Mesendoderm (in vitro differentiated cells): ENCODE measurements around the gene PPP1R9A.

Experiments used
- DNase-seq: peaks from one replicate; pipeline ENCODE4 v3.0.0; 2013
- H2AK5ac ChIP-seq: 2 replicates; pipeline ENCODE4 v1.6.1; 2013; ENCODE audit warnings: low read length, inconsistent platforms
- H2BK120ac ChIP-seq: 2 replicates; pipeline ENCODE4 v1.6.1; 2013; ENCODE audit warnings: low read depth, mild to moderate bottlenecking, low read length, moderate library complexity, mixed read lengths
- H2BK15ac ChIP-seq: replicated peaks from 2 replicates; pipeline ENCODE4 v1.6.1; 2013; ENCODE audit warnings: low read depth, mild to moderate bottlenecking, moderate library complexity
- H2BK5ac ChIP-seq: 2 replicates; pipeline ENCODE4 v1.6.1; 2013; ENCODE audit warnings: low read length, inconsistent platforms
- H3K18ac ChIP-seq: 2 replicates; pipeline ENCODE4 v1.6.1; 2013; ENCODE audit warnings: mild to moderate bottlenecking, low read length, mixed read lengths
- H3K23ac ChIP-seq: one replicate; pipeline ENCODE4 v1.6.1; 2013; ENCODE audit warnings: low read length
- H3K27ac ChIP-seq: 2 replicates; pipeline ENCODE4 v1.5.1; 2013; ENCODE audit warnings: low read depth, mild to moderate bottlenecking, inconsistent platforms, low read length, moderate library complexity
- H3K27me3 ChIP-seq: 2 replicates; pipeline ENCODE4 v1.6.1; 2013; ENCODE audit warnings: low read length, control low read depth, mild to moderate bottlenecking, inconsistent platforms; ENCODE audit not compliant: insufficient read depth, poor library complexity
- H3K36me3 ChIP-seq: 2 replicates; pipeline ENCODE4 v1.6.1; 2013; ENCODE audit warnings: low read length, inconsistent platforms; ENCODE audit not compliant: control insufficient read depth, insufficient read depth
- H3K4ac ChIP-seq: one replicate; pipeline ENCODE4 v1.6.1; 2013; ENCODE audit warnings: low read depth, mild to moderate bottlenecking, low read length, moderate library complexity
- H3K4me1 ChIP-seq: 2 replicates; pipeline ENCODE4 v1.6.1; 2013; ENCODE audit warnings: low read depth, low read length, inconsistent platforms; ENCODE audit not compliant: control insufficient read depth
- H3K4me2 ChIP-seq: 2 replicates; pipeline ENCODE4 v1.6.1; 2013; ENCODE audit warnings: low read length
- H3K4me3 ChIP-seq: 2 replicates; pipeline ENCODE4 v1.5.1; 2013; ENCODE audit warnings: mild to moderate bottlenecking, low read length
- H3K56ac ChIP-seq: one replicate; pipeline ENCODE4 v1.6.1; 2013; ENCODE audit warnings: low read length
- H3K79me1 ChIP-seq: 2 replicates; pipeline ENCODE4 v1.6.1; 2013; ENCODE audit warnings: low read length, inconsistent platforms
- H3K79me2 ChIP-seq: 2 replicates; pipeline ENCODE4 v1.6.1; 2013; ENCODE audit warnings: mild to moderate bottlenecking, low read length; ENCODE audit not compliant: control insufficient read depth, insufficient read depth
- H3K9ac ChIP-seq: 2 replicates; pipeline ENCODE4 v1.6.1; 2013; ENCODE audit warnings: low read length, inconsistent platforms
- H4K5ac ChIP-seq: one replicate; pipeline ENCODE4 v1.6.1; 2013; ENCODE audit warnings: low read length
- H4K8ac ChIP-seq: one replicate; pipeline ENCODE4 v1.6.1; 2013; ENCODE audit warnings: low read depth, mild to moderate bottlenecking, control low read depth, low read length, moderate library complexity
- WGBS: extraction: QIAGEN DNeasy Blood & Tissue Kit; methylation state at CpG from one replicate; pipeline ENCODE4 v1.1.7; 2013; ENCODE audit warnings: low lambda C conversion rate, missing lambda C conversion rate; ENCODE audit not compliant: insufficient coverage; ENCODE audit errors: extremely low coverage; 5-methylcytosine and 5-hydroxymethylcytosine counted together

The PPP1R9A gene

GRCh38 chr7:94890216-94890615 lies 17.2 kb upstream of the PPP1R9A start:
- Histone ChIP-seq H3K56ac (no peak overlapping the region), H3K79me1 (no peaks in the 10 kb centered on the region), H3K27ac (no peak overlapping the region), H3K23ac (no peak overlapping the region), H2BK5ac (no peak overlapping the region), H3K9ac (no peak overlapping the region), H2BK15ac (no peak overlapping the region), H3K4me3 (no peak overlapping the region), H3K4ac (no peak overlapping the region), H4K8ac (no peak overlapping the region), H3K79me2 (no peaks in the 10 kb centered on the region), H3K36me3 (no peaks in the 10 kb centered on the region), H3K4me2 (no peak overlapping the region), H4K5ac (no peak overlapping the region), H2AK5ac (no peak overlapping the region), H3K27me3 (peaks cover 2% of the 10 kb centered on the region), H3K18ac (no peak overlapping the region), H3K4me1 (no peaks in the 10 kb centered on the region), H2BK120ac (no peak overlapping the region)
- no peak for DNase-seq
- no CpG with 5 or more reads among the region's 2 CpGs for WGBS

- H3K56ac ChIP-seq, result no peak overlapping the region
- peaks cover 2% of the 10 kb centered on the region for H3K27me3 ChIP-seq
- H3K79me2 ChIP-seq, result no peaks in the 10 kb centered on the region
- no peak overlapping the region for H2BK15ac ChIP-seq
- no peak overlapping the region for H3K4me3 ChIP-seq
- no peaks in the 10 kb centered on the region for H3K36me3 ChIP-seq
- H4K5ac ChIP-seq, result no peak overlapping the region
- H3K18ac ChIP-seq, result no peak overlapping the region
- no peak overlapping the region for H2BK5ac ChIP-seq
- H3K23ac ChIP-seq, result no peak overlapping the region
- no peak overlapping the region for H4K8ac ChIP-seq
- no peak overlapping the region for H3K27ac ChIP-seq
- H3K4me2 ChIP-seq, result no peak overlapping the region
- no peak for DNase-seq
- WGBS, result no CpG with 5 or more reads among the region's 6 CpGs
- H3K9ac ChIP-seq, result no peak overlapping the region
- H2BK120ac ChIP-seq, result no peak overlapping the region
- no peak overlapping the region for H2AK5ac ChIP-seq
- H3K4ac ChIP-seq, result no peak overlapping the region
- no peaks in the 10 kb centered on the region for H3K79me1 ChIP-seq
- no peaks in the 10 kb centered on the region for H3K4me1 ChIP-seq
Observed at GRCh38 chr7:94893661-94894060, 13.7 kb upstream of the PPP1R9A start.

- Histone ChIP-seq H4K8ac (no peak overlapping the region), H3K36me3 (no peaks in the 10 kb centered on the region), H3K56ac (no peak overlapping the region), H3K4me3 (no peak overlapping the region), H3K4me2 (no peak overlapping the region), H3K18ac (no peak overlapping the region), H4K5ac (no peak overlapping the region), H3K79me2 (no peaks in the 10 kb centered on the region), H3K23ac (no peak overlapping the region), H3K27ac (no peak overlapping the region), H3K4ac (no peak overlapping the region), H3K79me1 (no peaks in the 10 kb centered on the region), H2BK120ac (no peak overlapping the region), H2BK5ac (no peak overlapping the region), H3K9ac (no peak overlapping the region), H3K4me1 (no peaks in the 10 kb centered on the region), H2AK5ac (no peak overlapping the region), H2BK15ac (no peak overlapping the region), H3K27me3 (peaks cover 2% of the 10 kb centered on the region)
- no CpG with 5 or more reads among the region's 1 CpG for WGBS
- no peak for DNase-seq
Observed at GRCh38 chr7:94897541-94897940, 9.9 kb upstream of the PPP1R9A start.

GRCh38 chr7:94898340-94898739 lies 9.1 kb upstream of the PPP1R9A start:
- Histone ChIP-seq H3K18ac (no peak overlapping the region), H3K23ac (no peak overlapping the region), H3K79me2 (no peaks in the 10 kb centered on the region), H3K36me3 (no peaks in the 10 kb centered on the region), H3K9ac (no peak overlapping the region), H4K8ac (no peak overlapping the region), H3K79me1 (no peaks in the 10 kb centered on the region), H2BK15ac (no peak overlapping the region), H3K4ac (no peak overlapping the region), H2BK5ac (no peak overlapping the region), H4K5ac (no peak overlapping the region), H2AK5ac (no peak overlapping the region), H2BK120ac (no peak overlapping the region), H3K4me3 (no peak overlapping the region), H3K56ac (no peak overlapping the region), H3K4me1 (no peaks in the 10 kb centered on the region), H3K4me2 (no peak overlapping the region), H3K27ac (no peak overlapping the region), H3K27me3 (peaks cover 2% of the 10 kb centered on the region)
- no peak for DNase-seq

- Histone ChIP-seq H3K4me1 (no peaks in the 10 kb centered on the region), H3K56ac (no peak overlapping the region), H3K27me3 (no peaks in the 10 kb centered on the region), H3K36me3 (no peaks in the 10 kb centered on the region), H3K23ac (no peak overlapping the region), H3K27ac (no peak overlapping the region), H3K4me3 (no peak overlapping the region), H3K4ac (no peak overlapping the region), H3K9ac (no peak overlapping the region), H4K5ac (no peak overlapping the region), H3K18ac (no peak overlapping the region), H3K79me1 (no peaks in the 10 kb centered on the region), H2BK15ac (no peak overlapping the region), H3K4me2 (no peak overlapping the region), H4K8ac (no peak overlapping the region), H2BK5ac (no peak overlapping the region), H3K79me2 (no peaks in the 10 kb centered on the region), H2BK120ac (no peak overlapping the region), H2AK5ac (no peak overlapping the region)
- DNase-seq, result no peak
- no CpG with 5 or more reads among the region's 3 CpGs for WGBS
Observed at GRCh38 chr7:94901981-94902380, 5.4 kb upstream of the PPP1R9A start.

- no peaks in the 10 kb centered on the region for H3K79me1 ChIP-seq
Observed at GRCh38 chr7:94903971-94904370, 3.4 kb upstream of the PPP1R9A start.

More at GRCh38 chr7:94903971-94904370, 3.4 kb upstream of the PPP1R9A start:
- Histone ChIP-seq H3K27me3 (no peaks in the 10 kb centered on the region), H3K23ac (no peak overlapping the region), H3K4me1 (peaks cover 2% of the 10 kb centered on the region), H4K8ac (no peak overlapping the region), H2BK120ac (no peak overlapping the region), H3K4me2 (no peak overlapping the region), H2BK5ac (no peak overlapping the region), H3K27ac (no peak overlapping the region), H3K4ac (no peak overlapping the region), H4K5ac (no peak overlapping the region), H3K9ac (no peak overlapping the region), H2AK5ac (no peak overlapping the region), H3K36me3 (no peaks in the 10 kb centered on the region), H3K18ac (no peak overlapping the region), H3K4me3 (no peak overlapping the region), H2BK15ac (no peak overlapping the region), H3K79me2 (no peaks in the 10 kb centered on the region), H3K56ac (no peak overlapping the region)
- no peak for DNase-seq
